ENCODE results near the gene TUBB1. TPM values are rescaled to one million over a fixed set of nuclear protein-coding genes. Genes with fewer than 3 reads are reported as not detected.

Gene TUBB1
- total RNA-seq, 1 donor from 2014 or later, result not detected

DNA sequence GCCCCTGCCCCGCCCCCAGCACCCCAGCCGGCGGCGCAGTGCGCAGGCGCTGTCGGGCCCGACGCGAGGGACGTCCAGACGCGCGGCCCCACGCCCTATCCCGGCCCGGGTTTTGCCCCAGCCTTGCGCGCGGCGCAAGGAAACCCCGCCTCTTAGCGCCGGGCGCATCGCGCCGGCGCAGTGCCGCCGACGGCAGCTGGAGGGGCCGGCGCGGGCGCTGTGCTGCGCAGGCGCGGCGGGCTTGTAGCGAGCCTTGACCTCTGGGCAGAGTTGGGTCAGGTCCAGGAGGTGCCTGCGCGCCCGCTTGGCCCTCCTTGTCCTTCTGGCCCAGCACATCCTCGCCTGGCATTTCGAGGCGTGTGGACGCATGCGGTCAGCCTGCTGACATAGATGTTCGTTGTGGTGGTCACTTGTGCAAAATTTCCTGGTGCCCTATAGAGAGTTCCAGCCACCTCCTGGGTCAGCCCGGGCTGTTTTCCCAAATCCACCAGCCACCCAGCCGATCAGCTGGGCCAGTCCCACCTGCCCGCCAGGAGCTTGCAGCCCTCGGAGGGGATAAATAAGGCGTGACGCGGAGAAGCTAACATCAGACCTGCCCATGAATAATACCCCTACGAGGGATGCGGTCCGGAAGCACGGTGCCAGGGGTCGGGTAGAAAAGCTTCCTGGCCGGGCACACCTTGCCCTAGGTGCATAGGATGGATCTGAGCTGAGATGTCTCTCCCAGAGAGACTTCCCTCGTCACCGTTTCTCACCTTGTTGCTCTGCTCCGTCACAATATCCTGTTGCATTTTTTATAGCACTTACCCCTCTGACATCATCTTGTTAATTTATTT is 23.8 kb downstream of the TUBB1 start:
- no peaks in the 10 kb centered on the region for H3K36me3 ChIP-seq (ENCODE audit: control insufficient read depth, insufficient read depth, low read length)
- TF ChIP-seq, protein P1, sequence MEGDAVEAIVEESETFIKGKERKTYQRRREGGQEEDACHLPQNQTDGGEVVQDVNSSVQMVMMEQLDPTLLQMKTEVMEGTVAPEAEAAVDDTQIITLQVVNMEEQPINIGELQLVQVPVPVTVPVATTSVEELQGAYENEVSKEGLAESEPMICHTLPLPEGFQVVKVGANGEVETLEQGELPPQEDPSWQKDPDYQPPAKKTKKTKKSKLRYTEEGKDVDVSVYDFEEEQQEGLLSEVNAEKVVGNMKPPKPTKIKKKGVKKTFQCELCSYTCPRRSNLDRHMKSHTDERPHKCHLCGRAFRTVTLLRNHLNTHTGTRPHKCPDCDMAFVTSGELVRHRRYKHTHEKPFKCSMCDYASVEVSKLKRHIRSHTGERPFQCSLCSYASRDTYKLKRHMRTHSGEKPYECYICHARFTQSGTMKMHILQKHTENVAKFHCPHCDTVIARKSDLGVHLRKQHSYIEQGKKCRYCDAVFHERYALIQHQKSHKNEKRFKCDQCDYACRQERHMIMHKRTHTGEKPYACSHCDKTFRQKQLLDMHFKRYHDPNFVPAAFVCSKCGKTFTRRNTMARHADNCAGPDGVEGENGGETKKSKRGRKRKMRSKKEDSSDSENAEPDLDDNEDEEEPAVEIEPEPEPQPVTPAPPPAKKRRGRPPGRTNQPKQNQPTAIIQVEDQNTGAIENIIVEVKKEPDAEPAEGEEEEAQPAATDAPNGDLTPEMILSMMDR (IDR thresholded peaks at IDR 0.05; ENCODE audit: insufficient read depth, low read length, poor library complexity, severe bottlenecking), result no peak
- H3K4me3 ChIP-seq (ENCODE audit: low read depth, low read length), result peak overlapping the region; percentile 77
- peak; percentile 52 for DNase-seq (ENCODE audit: low read depth)
- no peaks in the 10 kb centered on the region for H3K27me3 ChIP-seq (ENCODE audit: control insufficient read depth, insufficient read depth, low read length)

DNA sequence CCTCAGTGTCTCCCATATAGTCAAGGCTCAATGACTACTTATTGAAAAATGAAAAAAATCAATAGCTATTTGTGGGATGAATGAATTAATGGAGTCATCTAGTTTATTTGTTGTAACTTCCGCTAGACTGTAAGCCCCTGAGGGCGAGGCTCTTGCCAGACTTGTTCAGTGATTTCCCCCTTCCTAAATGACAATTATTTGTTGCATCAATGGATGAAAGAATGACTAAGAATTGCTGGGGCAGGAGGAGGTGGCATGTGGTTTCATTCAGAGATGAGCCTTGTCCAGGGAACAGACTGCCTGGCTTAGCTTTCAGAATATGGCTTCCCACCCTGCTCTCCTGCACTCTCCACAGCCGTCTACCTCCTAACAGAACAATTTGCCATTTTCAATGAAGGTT is 24.5 kb downstream of the TUBB1 start:
- no peak for DNase-seq (ENCODE audit: low read depth)
- TF ChIP-seq, protein P1 (IDR thresholded peaks at IDR 0.05; ENCODE audit: insufficient read depth, low read length, poor library complexity, severe bottlenecking), result no peak
- no peaks in the 10 kb centered on the region for H3K27me3 ChIP-seq (ENCODE audit: control insufficient read depth, insufficient read depth, low read length)
- H3K4me3 ChIP-seq (ENCODE audit: low read depth, low read length), result no peak overlapping the region
- no peaks in the 10 kb centered on the region for H3K36me3 ChIP-seq (ENCODE audit: control insufficient read depth, insufficient read depth, low read length)

DNA sequence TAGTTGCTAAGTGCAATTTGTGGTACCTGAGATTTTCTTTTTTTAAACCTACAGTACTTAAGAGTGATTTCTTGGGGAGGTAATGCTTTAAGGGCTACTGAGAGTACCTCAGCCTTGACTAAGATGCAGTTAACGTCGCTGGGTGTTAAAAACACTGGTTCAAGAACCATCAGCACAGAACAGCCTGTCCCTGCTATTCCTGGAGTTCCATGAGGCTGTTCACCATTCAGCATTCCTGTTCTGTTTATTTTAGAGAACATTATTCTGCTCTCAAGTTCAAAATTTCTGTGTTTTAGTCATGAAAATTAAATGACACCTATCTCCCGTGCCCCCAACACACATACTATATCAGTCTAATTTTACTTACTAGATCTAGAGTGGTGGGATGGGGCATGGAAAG is 25.1 kb downstream of the TUBB1 start:
- Histone ChIP-seq H3K36me3 (ENCODE audit: control insufficient read depth, insufficient read depth, low read length) (no peaks in the 10 kb centered on the region), H3K4me3 (ENCODE audit: low read depth, low read length) (no peak overlapping the region), H3K27me3 (ENCODE audit: control insufficient read depth, insufficient read depth, low read length) (no peaks in the 10 kb centered on the region)
- TF ChIP-seq, protein P1 (IDR thresholded peaks at IDR 0.05; ENCODE audit: insufficient read depth, low read length, poor library complexity, severe bottlenecking), result no peak
- no peak for DNase-seq (ENCODE audit: low read depth)

DNA sequence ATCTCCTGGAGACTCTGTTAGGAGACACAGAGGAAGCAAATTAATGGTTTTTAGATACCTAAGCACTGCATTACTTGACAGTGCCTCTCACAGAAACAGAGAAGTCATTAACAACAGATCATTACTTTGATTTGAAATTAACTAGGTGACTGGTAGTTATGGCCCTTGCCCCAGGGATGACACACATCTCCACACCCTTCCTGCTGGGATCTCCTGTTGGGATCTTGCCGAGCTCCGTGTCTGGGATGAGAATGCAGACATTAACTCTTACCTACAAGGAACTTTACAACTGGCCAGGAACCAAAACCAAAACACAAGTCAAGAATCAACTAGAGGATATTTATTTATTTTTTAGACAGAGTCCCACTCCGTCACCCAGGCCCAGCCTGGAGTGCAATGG is 25.6 kb downstream of the TUBB1 start:
- Histone ChIP-seq H3K36me3 (ENCODE audit: control insufficient read depth, insufficient read depth, low read length) (no peaks in the 10 kb centered on the region), H3K27me3 (ENCODE audit: control insufficient read depth, insufficient read depth, low read length) (peaks cover 4% of the 10 kb centered on the region), H3K4me3 (ENCODE audit: low read depth, low read length) (no peak overlapping the region)
- no peak for DNase-seq (ENCODE audit: low read depth)
- TF ChIP-seq, protein P1 (IDR thresholded peaks at IDR 0.05; ENCODE audit: insufficient read depth, low read length, poor library complexity, severe bottlenecking), result no peak

DNA sequence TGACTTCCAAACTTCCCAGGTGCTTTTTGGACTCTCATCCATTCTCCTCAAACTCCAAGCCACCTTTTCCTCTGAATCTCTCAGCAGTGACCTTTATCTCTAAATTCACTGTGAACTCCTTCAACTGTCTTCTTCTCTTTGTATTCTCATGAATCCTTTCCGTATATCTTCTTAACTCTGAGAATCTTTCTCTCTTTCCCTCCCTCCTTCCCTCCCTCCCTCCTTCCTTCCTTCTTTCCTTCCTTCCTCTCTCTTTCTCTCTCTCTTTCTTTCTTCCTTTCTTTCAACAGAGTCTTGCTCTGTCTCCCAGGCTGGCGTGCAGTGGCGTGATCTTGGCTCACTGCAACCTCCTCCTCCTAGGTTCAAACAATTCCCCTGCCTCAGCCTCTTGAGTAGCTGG is 27.6 kb downstream of the TUBB1 start:
- H3K4me3 ChIP-seq (ENCODE audit: low read depth, low read length), result no peak overlapping the region
- H3K36me3 ChIP-seq (ENCODE audit: control insufficient read depth, insufficient read depth, low read length), result no peaks in the 10 kb centered on the region
- TF ChIP-seq, protein P1 (IDR thresholded peaks at IDR 0.05; ENCODE audit: insufficient read depth, low read length, poor library complexity, severe bottlenecking), result no peak
- DNase-seq (ENCODE audit: low read depth), result no peak
- H3K27me3 ChIP-seq (ENCODE audit: control insufficient read depth, insufficient read depth, low read length), result peaks cover 9% of the 10 kb centered on the region

Data from kidney epithelial cell (primary cell).